ENCODE data around the gene GORAB.

GORAB gene

DNA sequence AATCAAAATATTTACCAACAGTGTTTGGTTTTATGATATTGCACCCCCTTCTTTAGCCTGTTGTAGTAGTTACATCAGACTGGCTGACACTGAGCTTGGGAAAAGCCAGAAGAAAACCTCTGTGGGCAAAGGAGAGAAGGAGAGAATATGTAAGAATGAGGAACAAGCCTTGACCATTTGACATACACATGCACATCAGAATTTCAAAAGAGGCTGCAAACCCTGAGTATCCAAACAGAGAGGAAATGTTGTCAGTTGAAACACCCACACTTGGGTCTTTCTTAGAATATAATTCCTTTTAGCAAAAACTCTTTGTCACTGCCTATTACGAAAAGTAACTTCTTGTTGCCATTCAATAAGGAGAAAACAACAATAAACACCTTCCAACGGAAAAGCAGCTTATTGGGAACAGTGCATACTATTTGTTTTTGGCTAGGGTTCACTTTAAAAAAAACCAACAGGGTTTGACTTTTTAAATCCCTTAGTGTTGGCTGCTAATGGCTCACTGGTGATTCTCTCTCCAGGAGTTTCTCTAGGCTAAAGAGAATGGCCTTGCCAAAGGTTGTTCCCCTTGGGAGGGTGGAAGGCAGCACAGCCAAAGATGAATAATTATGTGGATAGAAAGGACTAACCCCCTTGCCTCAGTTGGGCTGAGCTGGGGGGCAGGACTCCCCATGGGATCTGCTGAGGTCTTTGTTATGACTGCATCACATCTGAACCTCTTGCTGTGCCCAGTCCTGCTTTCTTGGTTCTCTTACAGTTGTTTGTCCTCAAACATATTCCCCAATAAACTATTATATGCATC is 48.9 kb downstream of the GORAB start:
- Histone ChIP-seq H2AFZ (ENCODE audit: low read depth) (no peak overlapping the region), H3K4me3 (IDR thresholded peaks at IDR 0.05; ENCODE audit: insufficient read depth, low read depth, low read length) (no peak overlapping the region), H3K4me1 (ENCODE audit: low read depth, poor library complexity, severe bottlenecking) (no peaks in the 10 kb centered on the region), H4K20me1 (ENCODE audit: insufficient read depth) (no peaks in the 10 kb centered on the region), H3K27me3 (ENCODE audit: insufficient read depth, low read depth) (no peaks in the 10 kb centered on the region), H3K27ac (no peak overlapping the region), H3K4me2 (no peak overlapping the region), H3K9ac (no peak overlapping the region), H3K36me3 (ENCODE audit: insufficient read depth) (no peaks in the 10 kb centered on the region), H3K79me2 (ENCODE audit: insufficient read depth, low read depth) (no peaks in the 10 kb centered on the region)
- TF ChIP-seq, protein P1, sequence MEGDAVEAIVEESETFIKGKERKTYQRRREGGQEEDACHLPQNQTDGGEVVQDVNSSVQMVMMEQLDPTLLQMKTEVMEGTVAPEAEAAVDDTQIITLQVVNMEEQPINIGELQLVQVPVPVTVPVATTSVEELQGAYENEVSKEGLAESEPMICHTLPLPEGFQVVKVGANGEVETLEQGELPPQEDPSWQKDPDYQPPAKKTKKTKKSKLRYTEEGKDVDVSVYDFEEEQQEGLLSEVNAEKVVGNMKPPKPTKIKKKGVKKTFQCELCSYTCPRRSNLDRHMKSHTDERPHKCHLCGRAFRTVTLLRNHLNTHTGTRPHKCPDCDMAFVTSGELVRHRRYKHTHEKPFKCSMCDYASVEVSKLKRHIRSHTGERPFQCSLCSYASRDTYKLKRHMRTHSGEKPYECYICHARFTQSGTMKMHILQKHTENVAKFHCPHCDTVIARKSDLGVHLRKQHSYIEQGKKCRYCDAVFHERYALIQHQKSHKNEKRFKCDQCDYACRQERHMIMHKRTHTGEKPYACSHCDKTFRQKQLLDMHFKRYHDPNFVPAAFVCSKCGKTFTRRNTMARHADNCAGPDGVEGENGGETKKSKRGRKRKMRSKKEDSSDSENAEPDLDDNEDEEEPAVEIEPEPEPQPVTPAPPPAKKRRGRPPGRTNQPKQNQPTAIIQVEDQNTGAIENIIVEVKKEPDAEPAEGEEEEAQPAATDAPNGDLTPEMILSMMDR (conservative IDR thresholded peaks at IDR 0.05; ENCODE audit: low read depth, low read length), result no peak

DNA sequence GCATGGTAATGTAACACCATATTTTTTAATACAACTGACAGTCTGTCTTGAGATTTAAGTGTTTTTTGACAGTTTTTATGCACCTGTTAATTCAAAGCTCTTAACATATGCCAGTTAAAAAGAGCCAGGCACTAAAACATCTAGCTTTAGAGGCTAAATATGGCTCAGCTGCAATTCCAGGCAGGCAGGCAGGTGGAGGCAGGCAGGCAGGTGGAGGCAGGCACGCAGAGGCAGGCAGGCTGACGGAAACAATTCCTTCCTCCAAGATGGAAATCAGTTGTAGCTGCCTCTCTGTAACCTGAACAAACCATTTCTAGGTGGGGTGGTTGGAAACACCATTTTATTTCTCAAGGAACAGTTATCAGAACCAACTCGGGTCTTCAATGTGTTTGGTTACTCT is 51.2 kb downstream of the GORAB start:
- no peak overlapping the region for H3K4me2 ChIP-seq
- H3K36me3 ChIP-seq (ENCODE audit: insufficient read depth), result no peaks in the 10 kb centered on the region
- no peaks in the 10 kb centered on the region for H4K20me1 ChIP-seq (ENCODE audit: insufficient read depth)
- TF ChIP-seq, protein P1 (conservative IDR thresholded peaks at IDR 0.05; ENCODE audit: low read depth, low read length), result no peak
- no peak overlapping the region for H3K27ac ChIP-seq
- H3K79me2 ChIP-seq (ENCODE audit: insufficient read depth, low read depth), result no peaks in the 10 kb centered on the region
- H3K27me3 ChIP-seq (ENCODE audit: insufficient read depth, low read depth), result no peaks in the 10 kb centered on the region
- no peak overlapping the region for H3K9ac ChIP-seq
- no peak overlapping the region for H3K4me3 ChIP-seq (IDR thresholded peaks at IDR 0.05; ENCODE audit: insufficient read depth, low read depth, low read length)
- H2AFZ ChIP-seq (ENCODE audit: low read depth), result no peak overlapping the region
- H3K4me1 ChIP-seq (ENCODE audit: low read depth, poor library complexity, severe bottlenecking), result no peaks in the 10 kb centered on the region

DNA sequence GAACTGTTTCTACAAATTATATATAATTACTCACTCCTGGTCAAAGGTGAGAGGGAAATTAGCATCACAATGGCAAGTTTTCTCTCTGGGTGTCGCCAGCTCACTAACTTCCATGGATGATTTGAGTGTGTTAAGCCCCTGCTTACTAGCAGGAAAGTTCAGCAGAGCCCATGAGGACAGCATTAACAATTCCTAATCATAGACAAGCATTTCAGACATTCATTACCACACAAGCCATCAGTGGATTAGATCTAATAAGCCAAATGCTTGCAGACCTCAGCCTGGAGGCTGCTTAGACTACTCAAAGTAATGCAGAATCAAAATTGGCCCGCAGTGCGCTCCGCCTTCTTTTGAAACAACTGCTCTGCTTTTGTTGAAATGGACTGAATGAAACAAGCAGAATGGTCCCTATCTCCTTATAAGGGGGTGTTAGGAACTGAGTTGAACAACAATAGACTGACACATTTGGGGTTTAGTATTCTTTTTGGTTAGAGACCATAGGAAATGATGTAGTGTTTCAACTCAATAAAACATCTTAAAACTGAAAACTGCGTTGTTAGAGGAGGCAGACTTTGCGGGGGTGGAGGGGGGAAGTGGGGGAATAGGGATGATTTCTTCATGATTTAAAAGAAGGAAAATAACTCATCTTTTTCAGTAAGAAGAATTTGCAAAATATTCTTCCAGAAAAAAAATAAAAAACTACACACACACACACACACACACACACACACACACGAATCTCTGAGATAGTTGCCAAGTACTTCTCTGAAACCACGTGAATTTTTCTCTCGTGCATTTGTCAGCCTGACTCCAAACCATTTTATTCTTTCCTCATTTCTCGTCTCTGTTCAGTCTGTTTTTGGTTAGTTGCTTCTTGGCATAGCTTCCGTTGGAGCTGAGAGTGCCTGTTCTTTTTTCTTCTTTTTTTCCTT is 54.6 kb downstream of the GORAB start:
- Histone ChIP-seq H3K4me3 (IDR thresholded peaks at IDR 0.05; ENCODE audit: insufficient read depth, low read depth, low read length) (no peak overlapping the region), H3K4me1 (ENCODE audit: low read depth, poor library complexity, severe bottlenecking) (no peaks in the 10 kb centered on the region), H4K20me1 (ENCODE audit: insufficient read depth) (no peaks in the 10 kb centered on the region), H2AFZ (ENCODE audit: low read depth) (no peak overlapping the region), H3K27ac (no peak overlapping the region), H3K79me2 (ENCODE audit: insufficient read depth, low read depth) (no peaks in the 10 kb centered on the region), H3K27me3 (ENCODE audit: insufficient read depth, low read depth) (no peaks in the 10 kb centered on the region), H3K4me2 (no peak overlapping the region), H3K36me3 (ENCODE audit: insufficient read depth) (no peaks in the 10 kb centered on the region), H3K9ac (no peak overlapping the region)
- TF ChIP-seq, protein P1 (conservative IDR thresholded peaks at IDR 0.05; ENCODE audit: low read depth, low read length), result no peak

DNA sequence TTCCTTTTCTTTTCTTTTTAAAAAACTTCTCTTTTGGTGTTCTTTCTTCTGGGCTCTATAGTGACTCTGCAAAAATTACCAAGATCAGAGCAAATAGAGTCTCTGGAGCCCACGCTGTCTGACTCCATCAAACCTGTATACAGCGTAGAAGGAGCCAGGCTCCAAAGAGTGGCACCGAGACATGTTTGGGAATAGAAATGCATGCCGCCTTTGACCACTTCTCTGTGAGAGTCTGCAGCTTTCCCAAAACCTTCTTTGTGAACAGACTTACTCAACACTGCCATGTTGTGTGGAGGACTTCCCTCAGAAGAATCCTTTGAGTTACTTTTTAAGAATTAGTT is 55.3 kb downstream of the GORAB start:
- Histone ChIP-seq H3K79me2 (ENCODE audit: insufficient read depth, low read depth) (no peaks in the 10 kb centered on the region), H3K4me1 (ENCODE audit: low read depth, poor library complexity, severe bottlenecking) (no peaks in the 10 kb centered on the region), H3K4me3 (IDR thresholded peaks at IDR 0.05; ENCODE audit: insufficient read depth, low read depth, low read length) (no peak overlapping the region), H2AFZ (ENCODE audit: low read depth) (no peak overlapping the region), H3K27ac (no peak overlapping the region), H3K36me3 (ENCODE audit: insufficient read depth) (no peaks in the 10 kb centered on the region), H3K4me2 (no peak overlapping the region), H3K27me3 (ENCODE audit: insufficient read depth, low read depth) (no peaks in the 10 kb centered on the region), H3K9ac (no peak overlapping the region), H4K20me1 (ENCODE audit: insufficient read depth) (no peaks in the 10 kb centered on the region)
- TF ChIP-seq, protein P1 (conservative IDR thresholded peaks at IDR 0.05; ENCODE audit: low read depth, low read length), result no peak
